Measurements from ENCODE around the gene MAGEA3.
"Not testable (repeated sequence)": the region's sequence is repeated elsewhere in the genome, so short reads cannot be mapped to it uniquely, and the experiment has no call there.

Gene MAGEA3

DNA sequence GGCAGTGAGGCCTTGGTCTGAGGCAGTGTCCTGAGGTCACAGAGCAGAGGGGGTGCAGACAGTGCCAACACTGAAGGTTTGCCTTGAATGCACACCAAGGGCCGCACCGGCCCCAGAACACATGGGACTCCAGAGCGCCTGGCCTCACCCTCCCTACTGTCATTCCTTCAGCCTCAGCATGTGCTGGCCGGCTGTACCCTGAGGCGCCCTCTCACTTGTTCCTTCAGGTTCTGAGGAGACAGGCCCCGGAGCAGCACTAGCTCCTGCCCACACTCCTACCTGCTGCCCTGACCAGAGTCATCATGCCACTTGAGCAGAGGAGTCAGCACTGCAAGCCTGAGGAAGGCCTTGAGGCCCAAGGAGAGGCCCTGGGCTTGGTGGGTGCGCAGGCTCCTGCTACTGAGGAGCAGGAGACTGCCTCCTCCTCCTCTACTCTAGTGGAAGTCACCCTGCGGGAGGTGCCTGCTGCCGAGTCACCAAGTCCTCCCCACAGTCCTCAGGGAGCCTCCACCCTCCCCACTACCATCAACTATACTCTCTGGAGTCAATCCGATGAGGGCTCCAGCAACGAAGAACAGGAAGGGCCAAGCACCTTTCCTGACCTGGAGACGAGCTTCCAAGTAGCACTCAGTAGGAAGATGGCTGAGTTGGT lies 37.4 kb downstream of the MAGEA3 start:
- no peak for DNase-seq (ENCODE audit: low read depth in 2 of 2)

GRCh38 chrX:152736528-152736927 lies 37.9 kb downstream of the MAGEA3 start:
- not testable (repeated sequence) for DNase-seq (ENCODE audit: low read depth in 2 of 2)

GRCh38 chrX:152738560-152738959 lies 40.0 kb downstream of the MAGEA3 start:
- no peak for DNase-seq (ENCODE audit: low read depth in 2 of 2)

Measured in stimulated activated CD8-positive, alpha-beta memory T cell treated with anti-CD3 and anti-CD28 coated beads, Interleukin-2, amount 100 ng/mL, for 48 hours (primary cell).